Trophoblast cell (in vitro differentiated cells and primary cell): ENCODE results near the gene GPRC5A.

ENCODE experiments used
- DNase-seq, 2 donors: peaks; one replicate each; pipeline ENCODE4 v3.0.0-alpha.2; 2016
- H2AFZ ChIP-seq: 2 replicates; pipeline ENCODE4 v1.6.1; 2013; ENCODE audit warnings: low read length, moderate library complexity, mild to moderate bottlenecking; ENCODE audit not compliant: insufficient read depth, poor library complexity
- H2AK5ac ChIP-seq: 2 replicates; pipeline ENCODE4 v1.6.1; 2013; ENCODE audit warnings: mild to moderate bottlenecking, low read length
- H2BK120ac ChIP-seq: 2 replicates; pipeline ENCODE4 v1.6.1; 2013; ENCODE audit warnings: low read length, mild to moderate bottlenecking, moderate library complexity; ENCODE audit not compliant: insufficient read depth, poor library complexity
- H2BK12ac ChIP-seq: 2 replicates; pipeline ENCODE4 v1.6.1; 2013; ENCODE audit warnings: mild to moderate bottlenecking, low read length, moderate library complexity
- H2BK5ac ChIP-seq: 2 replicates; pipeline ENCODE4 v1.6.1; 2013; ENCODE audit warnings: low read length, low read depth, moderate library complexity, mild to moderate bottlenecking; ENCODE audit not compliant: poor library complexity
- H3K14ac ChIP-seq: 2 replicates; pipeline ENCODE4 v1.6.1; 2013; ENCODE audit warnings: mild to moderate bottlenecking, low read length
- H3K18ac ChIP-seq: 2 replicates; pipeline ENCODE4 v1.6.1; 2013; ENCODE audit warnings: mild to moderate bottlenecking, low read length
- H3K23ac ChIP-seq: 2 replicates; pipeline ENCODE4 v1.6.1; 2013; ENCODE audit warnings: low read length
- H3K27ac ChIP-seq: 2 replicates; pipeline ENCODE4 v1.5.1; 2013; ENCODE audit warnings: low read depth, mild to moderate bottlenecking, inconsistent platforms, low read length, moderate library complexity
- H3K27me3 ChIP-seq: 2 replicates; pipeline ENCODE4 v1.6.1; 2013; ENCODE audit warnings: inconsistent platforms, mild to moderate bottlenecking, low read length, moderate library complexity; ENCODE audit not compliant: insufficient read depth
- H3K36me3 ChIP-seq, 2 experiments: 1 replicate in 1 of 2; 2 replicates in 1 of 2; pipeline ENCODE4 v1.6.1; 2013; ENCODE audit warnings: low read length in 2 of 2, mild to moderate bottlenecking in 2 of 2, moderate library complexity in 1 of 2; ENCODE audit not compliant: insufficient read depth in 2 of 2, control insufficient read depth in 1 of 2
- H3K4ac ChIP-seq: 2 replicates; pipeline ENCODE4 v1.6.1; 2013; ENCODE audit warnings: low read depth, mild to moderate bottlenecking, low read length, moderate library complexity
- H3K4me1 ChIP-seq, 2 experiments: 1 replicate in 1 of 2; 2 replicates in 1 of 2; pipeline ENCODE4 v1.6.1; 2013; ENCODE audit warnings: low read length in 2 of 2, mild to moderate bottlenecking in 2 of 2, moderate library complexity in 1 of 2; ENCODE audit not compliant: insufficient read depth in 2 of 2, control insufficient read depth in 1 of 2
- H3K4me2 ChIP-seq: 2 replicates; pipeline ENCODE4 v1.6.1; 2013; ENCODE audit warnings: inconsistent platforms, mild to moderate bottlenecking, low read length, moderate library complexity
- H3K4me3 ChIP-seq: 2 replicates; pipeline ENCODE4 v1.5.1; 2013; ENCODE audit warnings: mild to moderate bottlenecking, low read depth, low read length, inconsistent platforms
- H3K79me1 ChIP-seq: one replicate; pipeline ENCODE4 v1.6.1; 2013; ENCODE audit warnings: low read length
- H3K79me2 ChIP-seq: 2 replicates; pipeline ENCODE4 v1.6.1; 2013; ENCODE audit warnings: low read length, mild to moderate bottlenecking; ENCODE audit not compliant: control insufficient read depth, insufficient read depth, poor library complexity
- H3K9ac ChIP-seq: 2 replicates; pipeline ENCODE4 v1.6.1; 2013; ENCODE audit warnings: mild to moderate bottlenecking, low read length
- H3K9me3 ChIP-seq: 2 replicates; pipeline ENCODE4 v1.6.1; 2013; ENCODE audit warnings: low read depth, mild to moderate bottlenecking, control low read depth, inconsistent platforms, low read length; ENCODE audit not compliant: insufficient read depth
- H4K12ac ChIP-seq: 2 replicates; pipeline ENCODE4 v1.6.1; 2013; ENCODE audit warnings: low read depth, mild to moderate bottlenecking, low read length, moderate library complexity
- H4K8ac ChIP-seq: 2 replicates; pipeline ENCODE4 v1.6.1; 2013; ENCODE audit warnings: low read depth, mild to moderate bottlenecking, low read length, moderate library complexity
- H4K91ac ChIP-seq: one replicate; pipeline ENCODE4 v1.6.1; 2013; ENCODE audit warnings: low read depth, mild to moderate bottlenecking, low read length, moderate library complexity
- whole genome bisulfite sequencing: extraction: QIAGEN DNeasy Blood & Tissue Kit; methylation state at CpG from one replicate; pipeline ENCODE4 v1.1.7; 2013; ENCODE audit warnings: missing lambda C conversion rate; ENCODE audit not compliant: insufficient read length, insufficient coverage; ENCODE audit errors: extremely low coverage; 5-methylcytosine and 5-hydroxymethylcytosine counted together

Gene GPRC5A

DNA sequence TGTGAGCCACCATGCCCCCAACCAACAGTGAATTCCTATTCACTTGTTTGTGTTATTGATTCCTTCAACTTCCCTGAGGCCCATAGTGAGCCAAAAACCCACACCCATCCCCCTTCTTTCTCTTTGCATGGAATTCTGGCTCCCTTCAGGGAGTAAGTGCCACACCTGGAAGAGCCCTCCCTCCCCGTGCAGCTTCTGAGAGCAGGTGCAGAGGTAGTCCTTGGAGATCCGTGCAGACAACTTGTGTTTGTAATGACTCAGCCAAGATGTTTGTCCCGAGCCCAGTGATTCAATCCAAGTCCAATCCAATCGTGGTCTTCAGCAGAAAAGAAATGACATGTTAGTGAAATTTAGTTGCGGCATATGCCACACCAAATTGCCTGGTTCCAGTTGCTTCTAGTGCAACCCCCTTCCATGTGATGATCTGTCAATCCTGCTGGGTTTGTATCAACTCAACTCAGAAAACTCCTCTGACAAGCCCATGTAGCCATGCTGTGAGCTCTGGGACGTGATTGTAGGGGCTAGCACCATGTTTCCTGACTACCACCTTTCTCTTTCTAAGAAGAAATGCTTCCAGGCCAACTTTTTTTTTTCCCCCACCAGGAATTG is 27.5 kb downstream of the GPRC5A start:
- no peak overlapping the region for H3K27ac ChIP-seq
- no peak overlapping the region for H2BK120ac ChIP-seq
- no peak overlapping the region for H3K4ac ChIP-seq
- H3K79me1 ChIP-seq = no peaks in the 10 kb centered on the region
- H3K9me3 ChIP-seq = no peaks in the 10 kb centered on the region
- no peak overlapping the region for H2BK12ac ChIP-seq
- H2AFZ ChIP-seq = no peak overlapping the region
- no CpG with 5 or more reads among the region's 6 CpGs for WGBS
- H3K4me2 ChIP-seq = no peak overlapping the region
- no peak overlapping the region for H3K9ac ChIP-seq
- H2BK5ac ChIP-seq = no peak overlapping the region
- no peaks in the 10 kb centered on the region for H3K27me3 ChIP-seq
- no peak overlapping the region for H4K8ac ChIP-seq
- no peaks in the 10 kb centered on the region for H3K79me2 ChIP-seq
- H3K23ac ChIP-seq = no peak overlapping the region
- H3K4me1 ChIP-seq = peaks cover 2 to 7% of the 10 kb centered on the region in 2 experiments
- H2AK5ac ChIP-seq = no peak overlapping the region
- peaks cover 2 to 14% of the 10 kb centered on the region in 2 experiments for H3K36me3 ChIP-seq
- no peak overlapping the region for H4K12ac ChIP-seq
- DNase-seq = peak; percentile 63 to 77
- H3K14ac ChIP-seq = no peak overlapping the region
- H3K4me3 ChIP-seq = no peak overlapping the region
- H3K18ac ChIP-seq = no peak overlapping the region
- no peak overlapping the region for H4K91ac ChIP-seq

- Histone ChIP-seq H2BK12ac (no peak overlapping the region), H3K36me3 (peaks cover 2 to 15% of the 10 kb centered on the region in 2 experiments), H3K9ac (no peak overlapping the region), H3K79me1 (peaks cover 3% of the 10 kb centered on the region), H2AK5ac (no peak overlapping the region), H3K79me2 (no peaks in the 10 kb centered on the region), H3K4ac (no peak overlapping the region), H3K4me1 (peaks cover 5 to 6% of the 10 kb centered on the region in 2 experiments), H3K14ac (no peak overlapping the region), H3K9me3 (no peaks in the 10 kb centered on the region), H3K4me2 (no peak overlapping the region), H4K12ac (no peak overlapping the region), H3K27ac (no peak overlapping the region), H3K27me3 (no peaks in the 10 kb centered on the region), H4K91ac (no peak overlapping the region), H3K18ac (no peak overlapping the region), H2AFZ (no peak overlapping the region), H4K8ac (no peak overlapping the region), H3K23ac (no peak overlapping the region), H2BK5ac (no peak overlapping the region), H2BK120ac (no peak overlapping the region), H3K4me3 (no peak overlapping the region)
- no CpG with 5 or more reads among the region's 5 CpGs for WGBS
- DNase-seq = peak; percentile 47 to 76
These were observed 28.5 kb downstream of the GPRC5A start for GRCh38 chr12:12919666-12920435.

- Histone ChIP-seq H4K91ac (peak overlapping the region; percentile 34), H3K4me3 (no peak overlapping the region), H4K12ac (no peak overlapping the region), H3K27ac (no peak overlapping the region), H2BK120ac (no peak overlapping the region), H3K23ac (no peak overlapping the region), H3K18ac (no peak overlapping the region), H3K79me1 (peaks cover 8% of the 10 kb centered on the region), H2BK12ac (no peak overlapping the region), H2AFZ (no peak overlapping the region), H3K9me3 (no peaks in the 10 kb centered on the region), H3K4me1 (peaks cover 7 to 10% of the 10 kb centered on the region in 2 experiments), H3K79me2 (no peaks in the 10 kb centered on the region), H3K27me3 (no peaks in the 10 kb centered on the region), H4K8ac (no peak overlapping the region), H3K14ac (no peak overlapping the region), H3K4ac (no peak overlapping the region), H2AK5ac (no peak overlapping the region), H3K9ac (no peak overlapping the region), H3K36me3 (peaks cover 2 to 7% of the 10 kb centered on the region in 2 experiments), H2BK5ac (no peak overlapping the region), H3K4me2 (no peak overlapping the region)
- no CpG with 5 or more reads among the region's 6 CpGs for WGBS
- no peak for DNase-seq
These were observed 30.8 kb downstream of the GPRC5A start for GRCh38 chr12:12922191-12922616.

DNA sequence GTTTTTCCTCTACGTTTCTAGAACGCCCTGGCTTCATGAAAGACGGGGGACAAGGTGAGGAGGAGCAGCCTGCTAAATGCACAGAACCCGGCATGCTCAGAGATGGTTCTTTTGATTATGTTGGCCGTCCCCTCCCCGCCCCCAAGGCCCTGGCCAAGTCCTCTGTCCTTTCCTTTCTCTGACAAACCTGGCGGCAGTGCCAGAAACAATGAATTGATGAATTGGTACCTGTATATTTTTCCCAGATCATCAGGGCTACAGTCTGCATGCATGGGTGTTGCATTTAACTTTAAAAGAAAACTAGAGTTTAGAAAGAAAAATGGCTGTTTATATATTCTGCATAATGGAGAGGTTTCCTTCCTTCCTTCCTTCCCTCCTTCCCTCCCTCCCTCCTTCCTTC is 31.6 kb downstream of the GPRC5A start:
- Histone ChIP-seq H3K4me2 (no peak overlapping the region), H3K4me3 (no peak overlapping the region), H3K18ac (no peak overlapping the region), H3K14ac (no peak overlapping the region), H3K79me2 (no peaks in the 10 kb centered on the region), H3K79me1 (peaks cover 12% of the 10 kb centered on the region), H3K9me3 (no peaks in the 10 kb centered on the region), H3K9ac (no peak overlapping the region), H2AFZ (no peak overlapping the region), H3K23ac (no peak overlapping the region), H4K8ac (no peak overlapping the region), H3K4ac (no peak overlapping the region), H4K12ac (no peak overlapping the region), H3K27ac (no peak overlapping the region), H2AK5ac (no peak overlapping the region), H2BK5ac (no peak overlapping the region), H2BK12ac (no peak overlapping the region), H2BK120ac (no peak overlapping the region), H3K27me3 (no peaks in the 10 kb centered on the region), H3K36me3 (peaks cover 0 to 7% of the 10 kb centered on the region in 2 experiments), H4K91ac (no peak overlapping the region), H3K4me1 (peaks cover 7 to 10% of the 10 kb centered on the region in 2 experiments)
- no peak for DNase-seq
- WGBS = no CpG with 5 or more reads among the region's 7 CpGs
